ENCODE data around the gene CD1E. TPM values are rescaled to one million over a fixed set of nuclear protein-coding genes. Genes with fewer than 3 reads are reported as not detected.

The CD1E gene
- total and polyA plus RNA-seq, 2 of the 13 experiments (the other 11 are each of a cell fraction or from before 2014, with no cell fraction given): not detected

GRCh38 chr1:158330391-158331105, 23.1 kb upstream of the CD1E start:
- in situ Hi-C loops (cut with HindIII; ENCODE audit: extremely low pct_ligation_motif_present, low pct_unique_long_range_greater_than_20kb) (no loop called here), intact Hi-C loops (cut with micrococcal nuclease; ENCODE audit: unreplicated experiment) (no loop called here)
- H3K9me3 ChIP-seq (ENCODE audit: low read length): no peaks in the 10 kb centered on the region; the same call in 1 of the 2 replicates
- H3K4me1 ChIP-seq (ENCODE audit: insufficient read depth, low read length): no peaks in the 10 kb centered on the region
- no peak for ATAC-seq
- no peak for TF ChIP-seq ZNF556 (CRISPR knock-in tag; IDR thresholded peaks at IDR 0.05; ENCODE audit: borderline replicate concordance)
- TF ChIP-seq CERS6 (CRISPR knock-in tag; IDR thresholded peaks at IDR 0.05): no peak
- TF ChIP-seq TRAFD1 (CRISPR knock-in tag; IDR thresholded peaks at IDR 0.05; ENCODE audit: borderline replicate concordance): no peak
- no peak for TF ChIP-seq SMYD3 (CRISPR knock-in tag; IDR thresholded peaks at IDR 0.05)
- TF ChIP-seq ARNT2 (CRISPR knock-in tag; IDR thresholded peaks at IDR 0.05; ENCODE audit: low read depth): no peak
- TF ChIP-seq ZNF235 (CRISPR knock-in tag; IDR thresholded peaks at IDR 0.05; ENCODE audit: borderline replicate concordance): no peak
- TF ChIP-seq SKIL (CRISPR knock-in tag; IDR thresholded peaks at IDR 0.05; ENCODE audit: borderline replicate concordance): no peak
- WGBS (ENCODE audit: low lambda C conversion rate): 5% methylated on average over 11 of the region's 11 CpGs
- no TSS peak for BruUV-seq (replicated peaks)
- no peak overlapping the region for H3K9ac ChIP-seq (ENCODE audit: insufficient read depth, low read depth, low read length)
- H2AFZ ChIP-seq (ENCODE audit: low read length): no peak overlapping the region
- no peaks in the 10 kb centered on the region for H3K79me2 ChIP-seq (ENCODE audit: insufficient read depth, low read length)
- ChIA-PET CTCF (ENCODE audit: low intra/inter-chr PET ratio, low total read pairs) (no interaction called here), POLR2A (no interaction called here)
- FAIRE-seq: no peak
- H3K27ac ChIP-seq (ENCODE audit: extremely low read length, insufficient read depth, low read length): no peak overlapping the region
- no peak overlapping the region for H3K4me2 ChIP-seq (ENCODE audit: low read depth, low read length)
- DNase-seq (ENCODE audit: low spot score): no peak
- H3K27me3 ChIP-seq (ENCODE audit: control insufficient read depth in 1 of 2, insufficient read depth in 2 of 2, low read length in 2 of 2): no peaks in the 10 kb centered on the region
- no peaks in the 10 kb centered on the region for H4K20me1 ChIP-seq (ENCODE audit: insufficient read depth, low read length)
- H3K36me3 ChIP-seq (replicated peaks in 1 of 2; ENCODE audit: control insufficient read depth in 1 of 2, insufficient read depth in 2 of 2, low read length in 2 of 2): no peaks in the 10 kb centered on the region
- no peak overlapping the region for H3K4me3 ChIP-seq (replicated peaks in 1 of 3; ENCODE audit: insufficient read depth in 1 of 3, low read depth in 2 of 3, low read length in 3 of 3)
